K562 (cell line): Measurements from ENCODE around the gene GAB1. TPM values are rescaled to one million over a fixed set of nuclear protein-coding genes. Genes with fewer than 3 reads are reported as not detected.

Experiments
- ATAC-seq: fragments of 200-7000 bp; cut with Tn5 transposase; 3 replicates; pipeline ENCODE4 v1.9.1; 2020; ENCODE audit warnings: moderate library complexity
- BruUV-seq: library from RNA; stranded (reverse); fragments of 400-500 nt; replicated peaks from 2 replicates; lab custom pipeline; 2021; lab: Mats Ljungman, UMichigan
- CTCF ChIA-PET: fragments of 300-600 bp; formaldehyde crosslinking; extraction: SDS; loops from one replicate; lab custom pipeline; 2021; ENCODE audit warnings: low intra/inter-chr PET ratio; lab: Yijun Ruan, JAX
- POLR2A ChIA-PET: fragments of 300-600, 350-650 bp; sonication (Branson Sonifier 250); formaldehyde crosslinking; extraction: SDS; loops from one replicate; lab custom pipeline; 2021; ENCODE audit warnings: antibody characterized with exemption, inconsistent platforms; lab: Yijun Ruan, JAX
- DNase-seq, 4 experiments: peaks; one replicate each; pipeline versions ENCODE4 v3.0.0 to v3.0.0-alpha.2; 2011 to 2018; ENCODE audit warnings: low spot score in 3 of 4, mixed read lengths in 3 of 4; ENCODE audit errors: extremely low read depth in 1 of 4
- FAIRE-seq: peaks from 2 replicates; lab custom pipeline; 2011; peaks lifted over from hg19 to GRCh38; lab: Jason Lieb, UNC
- H2AFZ ChIP-seq: 2 replicates; pipeline ENCODE4 v1.6.0; 2011; ENCODE audit warnings: low read depth, low read length, control low read depth, inconsistent platforms
- H3K27ac ChIP-seq: fragments of 200-600 bp; 3 replicates; pipeline ENCODE4 v1.8.0; 2011; ENCODE audit warnings: low read depth, mild to moderate bottlenecking, control low read depth, inconsistent platforms, low read length, moderate library complexity, mixed read lengths; ENCODE audit errors: extremely low read depth
- H3K27me3 ChIP-seq, 2 experiments: fragments of 300-600 bp in 1 of 2; 2 replicates in 1 of 2; 3 replicates in 1 of 2; pipeline versions ENCODE4 v1.6.0 to v1.8.0; 2011; ENCODE audit warnings: inconsistent platforms in 2 of 2, low read length in 2 of 2, mild to moderate bottlenecking in 1 of 2, mixed read lengths in 1 of 2, moderate library complexity in 1 of 2; ENCODE audit not compliant: control insufficient read depth in 2 of 2, insufficient read depth in 2 of 2
- H3K36me3 ChIP-seq: fragments of 300-600 bp; 3 replicates; pipeline ENCODE4 v1.8.0; 2011; ENCODE audit warnings: mild to moderate bottlenecking, low read length, inconsistent platforms; ENCODE audit not compliant: control insufficient read depth, insufficient read depth
- H3K4me1 ChIP-seq, 2 experiments: fragments of 200-600 bp in 1 of 2; replicated peaks in 1 of 2; 2 replicates in 1 of 2; 3 replicates in 1 of 2; pipeline versions ENCODE4 v1.5.1 to v1.8.0; 2011; ENCODE audit warnings: inconsistent platforms in 2 of 2, low read length in 2 of 2, mild to moderate bottlenecking in 1 of 2, mixed read lengths in 1 of 2, moderate library complexity in 1 of 2; ENCODE audit not compliant: control insufficient read depth in 2 of 2, insufficient read depth in 2 of 2
- H3K4me2 ChIP-seq: 2 replicates; pipeline ENCODE4 v1.6.1; 2011; ENCODE audit warnings: low read length, control low read depth, inconsistent platforms, mixed read lengths; ENCODE audit not compliant: insufficient read depth
- H3K4me3 ChIP-seq: fragments of 200-600 bp; sonication (generic), shearing (Covaris generic); 2 replicates; pipeline ENCODE4 v1.5.1; 2016; ENCODE audit warnings: control low read depth, inconsistent platforms
- H3K79me2 ChIP-seq: fragments of 200-600 bp; 3 replicates; pipeline ENCODE4 v1.8.0; 2011; ENCODE audit warnings: low read length, inconsistent platforms; ENCODE audit not compliant: control insufficient read depth, insufficient read depth
- H3K9ac ChIP-seq, 2 experiments: 2 replicates each; pipeline versions ENCODE4 v1.6.0 to v1.6.1; 2011; ENCODE audit warnings: low read depth in 2 of 2, low read length in 2 of 2, control low read depth in 1 of 2, inconsistent platforms in 1 of 2, mild to moderate bottlenecking in 1 of 2, mixed read lengths in 1 of 2; ENCODE audit not compliant: insufficient read depth in 1 of 2
- H3K9me1 ChIP-seq: one replicate; pipeline ENCODE4 v1.6.0; 2011; ENCODE audit warnings: inconsistent platforms, mild to moderate bottlenecking, low read length, moderate library complexity; ENCODE audit not compliant: control insufficient read depth, insufficient read depth
- H3K9me3 ChIP-seq: replicated peaks from 2 replicates; pipeline ENCODE4 v1.5.1; 2011; ENCODE audit warnings: low read depth, low read length, inconsistent platforms; ENCODE audit not compliant: control insufficient read depth, insufficient read depth
- H4K20me1 ChIP-seq: replicated peaks from 2 replicates; pipeline ENCODE4 v1.6.1; 2011; ENCODE audit warnings: low read length, inconsistent platforms, mixed read lengths; ENCODE audit not compliant: control insufficient read depth, insufficient read depth
- ATF6 ChIP-seq: sonication (generic); formaldehyde crosslinking; IDR thresholded peaks from 2 replicates; pipeline ENCODE4 v1.4.0; 2020; ENCODE audit warnings: mild to moderate bottlenecking, missing genetic modification reagents
- CAMTA2 ChIP-seq: fragments of 250-450 bp; sonication (Bioruptor Pico); conservative IDR thresholded peaks from 2 replicates; pipeline ENCODE4 v1.5.1; 2022
- FOXA1 ChIP-seq: fragments of 450-650 bp; IDR thresholded peaks from 2 replicates; pipeline ENCODE4 v1.6.1; 2016; ENCODE audit warnings: mild to moderate bottlenecking, borderline replicate concordance
- FOXP4 ChIP-seq: sonication (generic); formaldehyde crosslinking; IDR thresholded peaks from 2 replicates; pipeline ENCODE4 v1.8.0; 2022; ENCODE audit warnings: mild to moderate bottlenecking, missing genetic modification reagents, borderline replicate concordance
- LARP7 ChIP-seq: fragments of 450-650 bp; IDR thresholded peaks from 2 replicates; pipeline ENCODE4 v1.6.1; 2016
- MEF2A ChIP-seq: IDR thresholded peaks from 2 replicates; pipeline ENCODE4 v1.6.1; 2011; ENCODE audit warnings: low read depth, mild to moderate bottlenecking, low read length, moderate library complexity; ENCODE audit not compliant: control insufficient read depth
- MIER1 ChIP-seq: fragments of 450-650 bp; IDR thresholded peaks from 2 replicates; pipeline ENCODE4 v1.6.1; 2016; ENCODE audit warnings: antibody characterized with exemption, mild to moderate bottlenecking, low read depth
- NKRF ChIP-seq: fragments of 450-650 bp; IDR thresholded peaks from 2 replicates; pipeline ENCODE4 v1.6.1; 2016; ENCODE audit warnings: borderline replicate concordance
- POU5F1 ChIP-seq: fragments of 150-350 bp; IDR thresholded peaks from 2 replicates; pipeline ENCODE4 v1.6.1; 2014; ENCODE audit warnings: borderline replicate concordance, low read length, low read depth, mild to moderate bottlenecking; ENCODE audit not compliant: partially characterized antibody
- RFX1 ChIP-seq: fragments of 450-650 bp; IDR thresholded peaks from 2 replicates; pipeline ENCODE4 v1.6.1; 2016; ENCODE audit warnings: mild to moderate bottlenecking, moderate library complexity
- SRSF1 ChIP-seq: fragments of 200-400 bp; formaldehyde crosslinking; IDR thresholded peaks from 2 replicates; pipeline ENCODE4 v1.6.1; 2017; ENCODE audit warnings: mild to moderate bottlenecking, low read depth, low read length, moderate library complexity
- ZFPM2 ChIP-seq: fragments of 250-450 bp; sonication (Bioruptor Pico); IDR thresholded peaks from 2 replicates; pipeline ENCODE4 v1.5.1; 2022; ENCODE audit warnings: mild to moderate bottlenecking
- ZNF165 ChIP-seq: fragments of 250-450 bp; sonication (Bioruptor Pico); IDR thresholded peaks from 2 replicates; pipeline ENCODE4 v1.4.0; 2020; ENCODE audit warnings: borderline replicate concordance
- ZNF75A ChIP-seq: fragments of 450-650 bp; formaldehyde crosslinking; IDR thresholded peaks from 2 replicates; pipeline ENCODE4 v1.4.0; 2020; ENCODE audit warnings: mild to moderate bottlenecking
- ZNF780A ChIP-seq: fragments of 250-450 bp; sonication (Bioruptor Pico); IDR thresholded peaks from 2 replicates; pipeline ENCODE4 v1.5.0; 2021; ENCODE audit warnings: mild to moderate bottlenecking
- WGBS: fragments of 100-300 bp; shearing (Covaris generic); methylation state at CpG from one replicate; pipeline ENCODE4 v1.1.6; 2016; ENCODE audit warnings: low coverage, mixed read lengths; ENCODE audit not compliant: insufficient coverage; ENCODE audit errors: missing lambda C conversion rate; 5-methylcytosine and 5-hydroxymethylcytosine counted together
- in situ Hi-C: fragments of 300-500 bp; cut with MboI; formaldehyde crosslinking; loops from 4 replicates; pipeline ENCODE4 v1.15.0; 2018; ENCODE audit warnings: inconsistent platforms, mixed read lengths
- intact Hi-C: fragments of 100-400 bp; cut with micrococcal nuclease; formaldehyde crosslinking; loops from 2 replicates; pipeline ENCODE4 v1.14.2; 2022
- polyA plus RNA-seq, 8 experiments: library from polyadenylated mRNA; depleted of rRNA in 4 of 8; stranded (reverse) in 5 of 8; unstranded in 3 of 8; fragments of >200 nt; fragmentation: Nextera tagmentation in 2 of 8; fragmentation: Illumina TruSeq in 1 of 8; extraction: Ambion mirVana in 2 of 8; extraction: Trizol in 1 of 8; gene quantifications; 2 replicates each; pipeline versions ENCODE4 v1.2.1 to v1.2.3, GENCODE V29; 2011 to 2014; ENCODE audit warnings: inconsistent platforms in 1 of 8, missing spikeins in 1 of 8
- total RNA-seq, 7 experiments: library from RNA; depleted of rRNA in 6 of 7; stranded (reverse); fragments of >200 nt in 6 of 7; fragmentation: Illumina TruSeq in 2 of 7; extraction: Trizol in 2 of 7; gene quantifications; 2 replicates each; pipeline versions ENCODE4 v1.2.1 to v1.2.3, GENCODE V29; 2011 to 2021; ENCODE audit warnings: low replicate concordance in 1 of 7

GAB1 gene
- total and polyA plus RNA-seq, 9 of the 15 experiments (the other 6 are each of a cell fraction or from before 2014, with no cell fraction given), result 1.3 to 14.6 (median 7.5) TPM

GRCh38 chr4:143357161-143357845 is 20.6 kb downstream of the GAB1 start (continued):
- TF ChIP-seq NKRF (no peak), MEF2A (no peak), FOXP4 (no peak)

- intact Hi-C loops, result no loop called here
- H3K9me1 ChIP-seq, result no peaks in the 10 kb centered on the region
- H3K4me1 ChIP-seq, result peaks cover 0 to 15% of the 10 kb centered on the region in 2 experiments
- in situ Hi-C loops, result no loop called here
- no peak for FAIRE-seq
- H2AFZ ChIP-seq, result no peak overlapping the region
- no peak for DNase-seq
- peaks cover 91% of the 10 kb centered on the region for H3K79me2 ChIP-seq
- BruUV-seq, result no TSS peak
- H3K9ac ChIP-seq, result no peak overlapping the region
- H4K20me1 ChIP-seq, result no peaks in the 10 kb centered on the region; the same call in 1 of the 2 replicates
- H3K9me3 ChIP-seq, result no peaks in the 10 kb centered on the region
- ATAC-seq, result no peak
- no peak overlapping the region for H3K27ac ChIP-seq
- WGBS, result 75% methylated on average over 3 of the region's 3 CpGs
- no peak overlapping the region for H3K4me2 ChIP-seq
- H3K27me3 ChIP-seq, result no peaks in the 10 kb centered on the region
- no peak overlapping the region for H3K4me3 ChIP-seq
- H3K36me3 ChIP-seq, result no peaks in the 10 kb centered on the region
- ChIA-PET CTCF (no interaction called here), POLR2A (interaction anchor here (0.5 kb wide), 1 partner anchor 28 kb away, joined by 3 read pairs; no protein-coding TSS in a partner anchor)
- TF ChIP-seq ZNF780A (no peak), LARP7 (no peak), MIER1 (no peak), RFX1 (no peak), CAMTA2 (CRISPR knock-in tag) (no peak), ZNF75A (no peak), FOXA1 (no peak), SRSF1 (no peak), POU5F1 (no peak), ZNF165 (CRISPR knock-in tag) (no peak), ATF6 (CRISPR knock-in tag) (no peak), ZFPM2 (no peak)
These were observed 21.7 kb downstream of the GAB1 start for GRCh38 chr4:143358419-143358818.
